ENCODE data around the gene MALRD1.

MALRD1 gene

GRCh38 chr10:19226025-19226424 lies 177.4 kb downstream of the MALRD1 start:
- DNase-seq (ENCODE audit: low read depth), result no peak

- DNase-seq (ENCODE audit: low read depth), result no peak
Measured at GRCh38 chr10:19231034-19231433, 182.4 kb downstream of the MALRD1 start.

- DNase-seq (ENCODE audit: low read depth), result no peak
Measured at GRCh38 chr10:19245889-19246752, 197.5 kb downstream of the MALRD1 start.

GRCh38 chr10:19247843-19248242 lies 199.2 kb downstream of the MALRD1 start:
- DNase-seq (ENCODE audit: low read depth), result no peak

- no peak for DNase-seq (ENCODE audit: low read depth)
Measured at GRCh38 chr10:19250546-19250945, 201.9 kb downstream of the MALRD1 start.

- no peak for DNase-seq (ENCODE audit: low read depth)
Measured at GRCh38 chr10:19252531-19252930, 203.9 kb downstream of the MALRD1 start.

GRCh38 chr10:19256331-19256730 lies 207.7 kb downstream of the MALRD1 start:
- no peak for DNase-seq (ENCODE audit: low read depth)

GRCh38 chr10:19263262-19263661 lies 214.7 kb downstream of the MALRD1 start:
- no peak for DNase-seq (ENCODE audit: low read depth)

GRCh38 chr10:19283285-19283684 lies 234.7 kb downstream of the MALRD1 start:
- no peak for DNase-seq (ENCODE audit: low read depth)

GRCh38 chr10:19283786-19284185 lies 235.2 kb downstream of the MALRD1 start:
- no peak for DNase-seq (ENCODE audit: low read depth)

- DNase-seq (ENCODE audit: low read depth), result no peak
Measured at GRCh38 chr10:19290770-19291169, 242.2 kb downstream of the MALRD1 start.

GRCh38 chr10:19294233-19294632 lies 245.6 kb downstream of the MALRD1 start:
- no peak for DNase-seq (ENCODE audit: low read depth)

GRCh38 chr10:19299645-19300044 lies 251.0 kb downstream of the MALRD1 start:
- no peak for DNase-seq (ENCODE audit: low read depth)

- no peak for DNase-seq (ENCODE audit: low read depth)
Measured at GRCh38 chr10:19302117-19302516, 253.5 kb downstream of the MALRD1 start.

GRCh38 chr10:19310066-19310465 lies 261.5 kb downstream of the MALRD1 start:
- no peak for DNase-seq (ENCODE audit: low read depth)

GRCh38 chr10:19316204-19316870 lies 267.7 kb downstream of the MALRD1 start:
- DNase-seq (ENCODE audit: low read depth), result no peak

- DNase-seq (ENCODE audit: low read depth), result no peak
Measured at GRCh38 chr10:19317952-19318351, 269.4 kb downstream of the MALRD1 start.

- no peak for DNase-seq (ENCODE audit: low read depth)
Measured at GRCh38 chr10:19325581-19325980, 277.0 kb downstream of the MALRD1 start.

- DNase-seq (ENCODE audit: low read depth), result no peak
Measured at GRCh38 chr10:19328582-19328981, 280.0 kb downstream of the MALRD1 start.

- DNase-seq (ENCODE audit: low read depth), result no peak
Measured at GRCh38 chr10:19329475-19329874, 280.9 kb downstream of the MALRD1 start.

- no peak for DNase-seq (ENCODE audit: low read depth)
Measured at GRCh38 chr10:19332304-19332703, 283.7 kb downstream of the MALRD1 start.

- no peak for DNase-seq (ENCODE audit: low read depth)
Measured at GRCh38 chr10:19333631-19334030, 285.0 kb downstream of the MALRD1 start.

GRCh38 chr10:19347621-19348020 lies 299.0 kb downstream of the MALRD1 start:
- no peak for DNase-seq (ENCODE audit: low read depth)

Data from HS-27A (cell line).